ENCODE measurements around the gene MRC1. TPM values are rescaled to one million over a fixed set of nuclear protein-coding genes. Genes with fewer than 3 reads are reported as not detected.

Gene MRC1
- total and polyA plus RNA-seq, 2 donors (not counting 3 experiments of a cell fraction or from before 2014, with no cell fraction given): 0.03 to 0.13 TPM

DNA sequence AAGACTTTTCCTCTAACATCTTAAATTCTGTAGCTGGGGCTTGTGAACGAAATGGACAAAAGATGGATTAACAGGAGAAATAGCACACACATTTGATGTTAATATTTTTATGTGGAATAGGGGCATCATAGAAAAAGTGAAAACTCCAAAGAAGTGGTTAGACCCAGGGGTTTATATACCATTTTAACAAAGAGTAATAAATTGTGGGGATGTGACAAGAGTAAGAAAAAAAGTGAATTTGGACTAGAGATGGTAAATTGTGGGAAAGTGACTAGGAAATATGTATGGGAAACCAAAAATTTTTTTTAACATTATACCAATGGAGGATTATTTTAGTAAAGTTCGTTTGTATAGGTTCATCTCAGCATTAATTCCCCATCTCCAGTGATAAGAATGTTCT is 150.7 kb downstream of the MRC1 start:
- Histone ChIP-seq H3K4me1 (ENCODE audit: control insufficient read depth, extremely low read depth, insufficient read depth, low read length) (no peaks in the 10 kb centered on the region), H3K4me2 (ENCODE audit: insufficient read depth, low read length) (no peak overlapping the region), H3K27me3 (ENCODE audit: control insufficient read depth in 2 of 2, insufficient read depth in 2 of 2, low read length in 2 of 2) (no peaks in the 10 kb centered on the region), H3K9ac (replicated peaks; ENCODE audit: extremely low read depth, insufficient read depth, low read length) (no peak overlapping the region), H3K9me3 (replicated peaks; ENCODE audit: control insufficient read depth, insufficient read depth, low read length) (no peaks in the 10 kb centered on the region), H3K9me1 (replicated peaks; ENCODE audit: control insufficient read depth, extremely low read depth, insufficient read depth, low read length) (no peaks in the 10 kb centered on the region), H4K20me1 (replicated peaks; ENCODE audit: control insufficient read depth, extremely low read depth, insufficient read depth, low read length) (no peaks in the 10 kb centered on the region), H3K4me3 (replicated peaks in 1 of 3; ENCODE audit: insufficient read depth in 1 of 3, low read depth in 1 of 3, low read length in 3 of 3) (no peak overlapping the region), H3K79me2 (ENCODE audit: control insufficient read depth, insufficient read depth, low read length) (no peaks in the 10 kb centered on the region), H3K27ac (ENCODE audit: insufficient read depth, low read depth, low read length) (no peak overlapping the region), H3K36me3 (ENCODE audit: control insufficient read depth in 2 of 2, extremely low read depth in 1 of 2, insufficient read depth in 2 of 2, low read length in 2 of 2) (no peaks in the 10 kb centered on the region), H2AFZ (ENCODE audit: low read depth, low read length) (no peak overlapping the region)
- ChIA-PET POLR2A (no interaction called here), CTCF (no interaction called here)
- intact Hi-C loops (cut with micrococcal nuclease) (no loop called here), dilution Hi-C loops (cut with MboI; ENCODE audit: extremely low pct_ligation_motif_present, low sequenced_read_pairs) (no loop called here)
- no peak for DNase-seq (ENCODE audit: low read depth, low spot score)
- BruUV-seq (replicated peaks): no TSS peak
- FAIRE-seq: no peak
- no peak for TF ChIP-seq POLR2AphosphoS5 (IDR thresholded peaks at IDR 0.05; ENCODE audit: insufficient read depth, low read depth, low read length)
- TF ChIP-seq EZH2 (IDR thresholded peaks at IDR 0.05; ENCODE audit: borderline replicate concordance, low read depth, low read length, severe bottlenecking): no peak
- no peak for TF ChIP-seq FOS (IDR thresholded peaks at IDR 0.05; ENCODE audit: borderline replicate concordance, insufficient read depth, low read length)
- no peak for TF ChIP-seq GATA2 (IDR thresholded peaks at IDR 0.05; ENCODE audit: insufficient read depth, insufficient read length, low read depth, low read length)
- TF ChIP-seq POLR2A (IDR thresholded peaks at IDR 0.05; ENCODE audit: low read depth, low read length): no peak
- no peak for TF ChIP-seq CTCF (IDR thresholded peaks at IDR 0.05; ENCODE audit: extremely low read depth in 1 of 2, insufficient read depth in 1 of 2, low read depth in 1 of 2, low read length in 2 of 2)
- TF ChIP-seq, protein P1, sequence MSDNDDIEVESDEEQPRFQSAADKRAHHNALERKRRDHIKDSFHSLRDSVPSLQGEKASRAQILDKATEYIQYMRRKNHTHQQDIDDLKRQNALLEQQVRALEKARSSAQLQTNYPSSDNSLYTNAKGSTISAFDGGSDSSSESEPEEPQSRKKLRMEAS (IDR thresholded peaks at IDR 0.05; ENCODE audit: insufficient read depth, insufficient read length): no peak
- TF ChIP-seq MYC (IDR thresholded peaks at IDR 0.05; ENCODE audit: low read depth, low read length): no peak
- TF ChIP-seq JUN (IDR thresholded peaks at IDR 0.05; ENCODE audit: borderline replicate concordance, insufficient read depth, insufficient read length, low read depth): no peak

MicroRNAs encoded within 50 kb of the gene (microRNA counts, 767-probe panel; counts per million panel counts)
- microRNA hsa-miR-511: 723 counts per million, percentile 96 among the panel's probes with 10 or more counts

Small RNAs within 50 kb of the gene (microRNA-seq; reads per million reads assigned to microRNA genes)
- not detected for gene MIR511 (ENCODE audit: borderline number of aligned reads, borderline replicate concordance)

Small RNAs within 50 kb of the gene (small RNA-seq; reads per million reads assigned to genes)
- gene MIR511 (ENCODE audit: insufficient read depth, insufficient read length, low read depth, low replicate concordance): not detected

Other genes with a start within 250 kb of the MRC1 start
- 25.2 and 26.6 TPM in 2 replicates for gene HACD1, start 192.0 kb upstream of the MRC1 start, total RNA-seq
- 16.1 and 17.4 TPM in 2 replicates for gene HACD1, start 192.0 kb upstream of the MRC1 start, polyA plus RNA-seq
- 20.0 and 20.6 TPM in 2 replicates for gene STAM, start 165.2 kb upstream of the MRC1 start, total RNA-seq
- 16.1 and 17.7 TPM in 2 replicates for gene STAM, start 165.2 kb upstream of the MRC1 start, polyA plus RNA-seq
- gene TMEM236, start 57.1 kb upstream of the MRC1 start, total RNA-seq: 0.24 TPM in 1 of 2 replicates, not detected in the other
- 0.19 and 0.29 TPM in 2 replicates for gene TMEM236, start 57.1 kb upstream of the MRC1 start, polyA plus RNA-seq
- not detected in 2 replicates for gene SLC39A12, start 142.6 kb downstream of the MRC1 start, total RNA-seq
- gene SLC39A12, start 142.6 kb downstream of the MRC1 start, polyA plus RNA-seq: not detected in 2 replicates